GM10847 (cell line): ENCODE results near the gene RNU2-1.

Experiments used
- POLR2A ChIP-seq: IDR thresholded peaks from 2 replicates; pipeline ENCODE4 v1.6.1; 2011; ENCODE audit not compliant: insufficient read length; ENCODE audit errors: extremely low read depth

The RNU2-1 gene

GRCh38 chr17:43211123-43211479 is 22.7 kb downstream of the RNU2-1 start:
- no peak for TF ChIP-seq POLR2A

- TF ChIP-seq POLR2A = no peak
Measured at GRCh38 chr17:43210576-43210975, 23.2 kb downstream of the RNU2-1 start.

DNA sequence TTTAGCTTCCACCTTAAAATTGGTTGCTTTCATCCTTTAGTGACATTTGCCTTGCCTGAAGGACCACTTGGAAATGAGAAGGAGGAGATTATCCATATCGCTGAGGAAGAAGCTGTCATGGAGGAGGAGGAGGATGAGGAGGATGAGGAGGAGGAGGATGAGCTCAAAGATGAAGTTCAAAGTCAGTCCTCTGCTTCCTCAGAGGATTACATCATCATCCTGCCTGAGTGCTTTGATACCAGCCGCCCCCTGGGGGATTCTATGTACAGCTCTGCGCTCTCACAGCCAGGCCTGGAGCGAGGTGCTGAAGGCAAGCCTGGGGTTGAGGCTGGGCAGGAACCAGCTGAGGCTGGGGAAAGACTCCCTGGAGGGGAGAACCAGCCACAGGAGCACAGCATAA is 33.6 kb downstream of the RNU2-1 start:
- no peak for TF ChIP-seq POLR2A

DNA sequence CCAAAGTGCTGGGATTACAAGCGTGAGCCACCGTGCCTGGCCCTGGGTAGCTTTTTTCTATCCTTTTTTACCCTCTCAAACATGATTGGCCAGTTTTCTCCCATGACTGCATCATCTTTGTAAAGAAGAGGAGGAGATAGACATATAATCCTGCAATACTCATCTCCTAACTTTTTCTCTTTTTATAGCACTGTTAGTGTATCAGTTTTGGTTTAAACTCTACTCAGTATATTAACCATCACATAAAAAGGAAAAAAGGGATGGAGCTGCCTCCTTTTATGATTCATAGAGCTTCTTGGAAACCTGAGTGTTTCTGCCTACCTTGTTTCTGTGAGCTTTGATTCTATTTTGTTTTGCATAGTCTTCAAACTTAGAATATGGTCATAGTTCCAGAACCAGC is 34.1 kb downstream of the RNU2-1 start:
- no peak for TF ChIP-seq POLR2A

DNA sequence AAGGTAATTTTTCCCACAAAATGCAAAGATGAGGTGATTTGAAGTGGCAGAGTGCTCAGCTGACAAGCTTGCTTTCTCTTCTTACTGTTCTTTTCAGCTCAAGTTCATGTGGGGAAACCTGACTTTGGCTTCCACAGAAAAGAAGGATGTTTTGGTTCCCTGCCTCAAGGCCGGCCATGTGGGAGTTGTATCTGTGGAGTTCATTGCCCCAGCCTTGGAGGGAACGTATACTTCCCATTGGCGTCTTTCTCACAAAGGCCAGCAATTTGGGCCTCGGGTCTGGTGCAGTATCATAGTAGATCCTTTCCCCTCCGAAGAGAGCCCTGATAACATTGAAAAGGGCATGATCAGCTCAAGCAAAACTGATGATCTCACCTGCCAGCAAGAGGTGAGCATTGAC is 40.5 kb downstream of the RNU2-1 start:
- TF ChIP-seq POLR2A = no peak

DNA sequence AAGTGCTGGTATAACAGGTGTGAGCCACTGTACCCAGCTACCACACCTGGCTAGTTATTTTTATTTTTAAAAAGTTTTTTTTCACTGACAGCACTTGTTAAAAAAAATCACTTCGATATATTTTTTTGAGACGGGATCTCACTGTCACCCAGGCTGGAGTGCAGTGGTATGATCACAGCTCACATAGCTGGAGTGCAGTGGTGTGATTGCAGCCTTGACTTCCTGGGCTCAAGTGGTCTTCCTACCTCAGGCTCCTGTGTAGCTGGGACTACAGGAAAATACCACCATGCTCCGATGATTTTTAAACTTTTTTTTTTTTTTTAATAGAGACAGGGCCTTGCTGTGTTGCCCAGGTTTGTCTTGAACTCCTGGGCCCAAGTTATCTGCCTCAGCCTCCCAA is 49.9 kb downstream of the RNU2-1 start:
- TF ChIP-seq POLR2A = no peak
